ENCODE measurements around the gene DGKK. TPM values are rescaled to one million over a fixed set of nuclear protein-coding genes. Genes with fewer than 3 reads are reported as not detected.

Gene DGKK
- total and polyA plus RNA-seq, 4 donors: 0.01 to 0.03 (median 0.02) TPM; not detected in 1

GRCh38 chrX:50327235-50327634 lies 143.4 kb downstream of the DGKK start:
- H3K4me1 ChIP-seq (ENCODE audit: control insufficient read depth in 5 of 5, insufficient read depth in 5 of 5, low read length in 5 of 5): no peaks in the 10 kb centered on the region
- WGBS, 2 donors: 53 to 87% methylated on average over 2 of the region's 2 CpGs
- H3K9me3 ChIP-seq (ENCODE audit: control insufficient read depth in 4 of 4, insufficient read depth in 3 of 4, low read length in 3 of 4): no peaks in the 10 kb centered on the region
- H3K27ac ChIP-seq (ENCODE audit: low read depth in 1 of 2, low read length in 1 of 2): no peak overlapping the region
- H3K27me3 ChIP-seq (ENCODE audit: control insufficient read depth in 3 of 3, insufficient read depth in 3 of 3, low read length in 2 of 3): no peaks in the 10 kb centered on the region
- no peak for DNase-seq
- no peak for TF ChIP-seq CTCF (IDR thresholded peaks at IDR 0.05; ENCODE audit: control extremely low read depth, extremely low read depth)
- no peaks in the 10 kb centered on the region for H3K36me3 ChIP-seq (ENCODE audit: control insufficient read depth in 4 of 4, insufficient read depth in 4 of 4, low read length in 4 of 4)
- no peak overlapping the region for H3K9ac ChIP-seq (ENCODE audit: insufficient read depth in 1 of 2, low read length in 2 of 2)
- no peak overlapping the region for H3K4me3 ChIP-seq
- no peak for ATAC-seq (ENCODE audit: insufficient read depth, low FRiP score)
